ENCODE measurements around the gene NT5DC4. TPM values are rescaled to one million over a fixed set of nuclear protein-coding genes. Genes with fewer than 3 reads are reported as not detected.
"Not testable (repeated sequence)": the region's sequence is repeated elsewhere in the genome, so short reads cannot be mapped to it uniquely, and the experiment has no call there.

The NT5DC4 gene
- total RNA-seq, 2 donors from 2014 or later = not detected

- ATAC-seq; intact Hi-C loops (cut with DNase I); DNase-seq: not testable (repeated sequence)
Observed at GRCh38 chr2:112716826-112717352, 3.9 kb upstream of the NT5DC4 start.

DNA sequence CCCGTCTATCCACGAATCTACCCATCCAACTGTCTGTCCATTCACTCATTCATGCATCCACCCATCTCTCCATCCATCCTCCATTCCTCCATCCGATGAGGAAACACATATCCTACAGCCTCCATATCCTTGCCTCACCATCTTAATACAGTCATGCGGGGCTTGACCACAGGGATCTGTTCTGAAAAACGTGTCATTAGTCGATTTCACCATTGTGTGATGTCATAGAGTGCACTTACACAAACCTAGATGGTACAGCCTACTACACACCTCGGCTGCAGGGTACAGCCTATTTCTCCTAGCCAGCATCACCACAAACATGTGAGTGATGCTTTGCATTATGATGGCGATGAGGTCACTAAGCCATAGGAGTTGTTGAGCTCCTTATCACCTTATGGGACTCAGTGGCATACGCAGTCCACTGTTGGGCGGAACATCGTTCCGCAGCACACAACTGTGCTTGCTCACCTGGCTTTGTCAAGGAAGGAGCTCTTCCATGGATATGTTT, 1.9 kb upstream of the NT5DC4 start:
- intact Hi-C loops (cut with DNase I) = no loop called here
- DNase-seq = no peak
- no peak for ATAC-seq

GRCh38 chr2:112721819-112722522, 1.2 kb downstream of the NT5DC4 start:
- DNase-seq (no peak), ATAC-seq (no peak)
- intact Hi-C loops (cut with DNase I) = no loop called here

DNA sequence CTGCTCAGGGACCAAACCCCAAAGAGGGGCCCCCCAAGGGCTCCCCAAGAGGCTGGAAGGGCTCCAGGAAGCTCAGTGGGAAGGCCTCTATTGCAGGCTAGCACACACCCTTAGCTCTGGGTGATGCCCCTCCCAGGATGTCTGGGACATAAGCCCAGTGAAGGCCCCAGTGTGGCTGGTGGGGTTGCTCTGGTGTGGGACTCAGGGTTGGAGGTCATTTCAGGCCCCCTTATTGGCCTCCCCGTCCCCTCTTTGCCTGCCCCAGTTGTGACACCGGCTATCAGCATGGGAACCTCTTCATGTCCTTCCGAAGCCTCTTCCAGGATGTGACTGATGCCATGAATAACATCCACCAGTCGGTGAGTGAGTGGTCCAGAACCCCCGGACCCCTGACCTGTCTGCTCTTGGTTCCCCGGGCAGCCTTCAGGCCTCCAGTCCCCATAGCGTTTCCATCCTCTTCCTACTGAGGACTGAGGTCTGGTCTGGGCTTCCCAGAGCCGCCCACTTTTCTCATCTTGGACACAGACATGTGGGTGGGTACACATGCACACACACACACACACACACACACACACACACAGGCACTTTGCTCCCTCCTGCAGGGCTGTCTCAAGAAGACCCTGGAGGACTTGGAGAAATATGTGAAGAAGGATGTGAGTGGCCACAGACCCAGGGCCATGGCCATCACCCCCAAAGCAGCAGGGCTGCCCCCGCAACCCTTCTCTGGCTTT, 2.2 kb downstream of the NT5DC4 start:
- intact Hi-C loops (cut with DNase I) = no loop called here
- no peak for DNase-seq
- ATAC-seq = no peak

- intact Hi-C loops (cut with DNase I) = no loop called here
- DNase-seq (no peak), ATAC-seq (no peak)
Observed at GRCh38 chr2:112723547-112723940, 2.7 kb downstream of the NT5DC4 start.

GRCh38 chr2:112723995-112724394, 3.2 kb downstream of the NT5DC4 start:
- ATAC-seq = no peak
- no peak for DNase-seq
- intact Hi-C loops (cut with DNase I) = no loop called here

DNA sequence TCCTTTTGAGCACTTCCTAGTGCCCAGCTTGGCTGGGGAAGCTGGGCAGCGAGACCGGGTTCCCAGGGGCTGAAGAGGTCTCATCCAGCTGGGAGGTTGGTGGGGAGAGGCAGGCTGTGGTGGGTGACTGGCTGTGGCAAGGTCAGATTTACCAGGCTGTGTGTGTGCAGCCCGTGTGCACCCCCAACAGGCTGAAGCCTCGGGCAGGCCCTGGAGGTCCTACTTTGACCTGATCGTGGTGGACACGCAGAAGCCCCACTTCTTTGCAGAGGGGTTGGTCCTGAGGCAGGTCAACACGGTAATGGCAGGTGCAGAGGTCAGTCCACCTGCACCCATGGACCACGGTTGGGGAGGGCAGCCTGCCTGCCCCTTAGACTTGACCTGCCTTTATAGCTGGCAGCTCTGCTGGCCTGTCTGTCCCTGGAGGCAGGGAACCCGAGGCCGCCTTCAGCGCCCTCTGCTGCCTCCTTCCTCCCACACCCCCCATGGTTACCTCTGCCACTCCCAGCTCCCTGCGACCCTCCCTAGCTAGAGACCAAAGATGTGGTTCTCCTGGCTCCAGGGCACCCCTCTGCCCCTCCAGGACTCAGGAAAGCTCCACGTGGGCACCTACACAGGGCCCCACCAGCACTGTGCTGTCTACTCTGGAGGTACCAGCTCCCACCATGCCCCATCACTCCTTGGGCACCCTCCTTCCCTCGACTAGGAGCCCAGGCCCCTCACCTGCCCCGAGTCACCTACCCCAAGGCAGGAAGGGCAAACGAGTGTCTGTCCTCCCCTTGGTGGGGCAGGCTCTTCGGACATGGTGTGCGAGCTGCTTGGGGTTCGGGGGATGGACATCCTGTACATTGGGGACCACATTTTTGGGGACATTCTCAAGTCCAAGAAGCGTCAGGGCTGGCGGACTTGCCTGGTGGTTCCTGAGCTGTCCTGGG, 4.0 kb downstream of the NT5DC4 start:
- DNase-seq (no peak), ATAC-seq (no peak)
- intact Hi-C loops (cut with DNase I) = loop anchor here (5.0 kb wide), 2 partner anchors 83 to 123 kb away; no protein-coding TSS in a partner anchor

DNA sequence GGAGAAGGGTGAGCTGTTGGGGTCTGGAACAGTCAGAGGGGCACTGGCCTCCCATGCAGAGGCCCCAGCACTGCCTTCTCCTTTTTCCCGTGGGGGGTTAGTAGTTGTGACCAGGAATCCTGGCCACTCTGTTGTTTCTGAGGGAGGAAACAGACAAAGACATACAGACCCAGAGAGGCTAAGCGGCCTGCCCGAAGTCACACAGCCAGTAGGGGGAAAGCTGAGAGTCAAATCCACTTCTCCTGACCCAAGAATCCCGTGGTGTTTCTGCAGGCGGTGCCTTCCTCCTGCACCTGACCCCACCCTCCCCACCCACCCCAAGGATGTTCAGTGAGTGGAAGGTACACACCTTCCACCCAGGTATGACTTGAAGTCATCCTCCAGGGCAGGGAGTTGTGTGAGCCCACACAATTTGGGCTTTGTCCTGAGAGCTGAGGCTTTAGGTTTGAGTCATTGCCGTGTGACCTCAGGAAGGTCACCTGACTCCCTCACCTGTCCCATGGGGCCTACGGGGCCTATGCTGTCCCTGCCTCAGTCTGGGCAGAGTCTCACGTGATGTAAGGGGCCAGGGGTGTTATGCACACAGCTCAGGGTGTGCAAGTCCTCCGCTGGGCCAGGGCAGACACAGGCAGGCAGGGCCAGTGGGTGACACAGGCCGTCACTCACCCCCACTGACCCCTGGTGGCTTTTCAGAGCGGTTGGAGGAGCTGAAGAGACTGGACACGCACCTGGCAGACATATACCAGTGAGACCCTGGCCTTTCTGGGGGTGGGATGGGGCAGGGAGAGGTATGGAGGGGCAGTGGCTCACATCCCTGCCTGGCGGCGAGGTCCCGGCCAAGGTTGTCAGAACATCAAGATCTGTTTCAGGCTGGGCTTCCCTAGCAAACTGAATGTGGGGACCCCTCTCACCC, 5.0 kb downstream of the NT5DC4 start:
- DNase-seq (no peak), ATAC-seq (no peak)
- intact Hi-C loops (cut with DNase I) = loop anchor here (1.0 to 5.0 kb wide), 4 partner anchors 84 to 124 kb away; no protein-coding TSS in a partner anchor

- intact Hi-C loops (cut with DNase I) = loop anchor here (1.0 to 5.0 kb wide), 4 partner anchors 84 to 124 kb away; no protein-coding TSS in a partner anchor
- DNase-seq (peak; percentile 91), ATAC-seq (peak; percentile 93)
Observed at GRCh38 chr2:112726487-112727190, 5.8 kb downstream of the NT5DC4 start.

- DNase-seq = no peak
- intact Hi-C loops (cut with DNase I) = loop anchor here (2.0 to 5.0 kb wide), 3 partner anchors 85 to 125 kb away; no protein-coding TSS in a partner anchor
- no peak for ATAC-seq
Observed at GRCh38 chr2:112727276-112728028, 6.6 kb downstream of the NT5DC4 start.

DNA sequence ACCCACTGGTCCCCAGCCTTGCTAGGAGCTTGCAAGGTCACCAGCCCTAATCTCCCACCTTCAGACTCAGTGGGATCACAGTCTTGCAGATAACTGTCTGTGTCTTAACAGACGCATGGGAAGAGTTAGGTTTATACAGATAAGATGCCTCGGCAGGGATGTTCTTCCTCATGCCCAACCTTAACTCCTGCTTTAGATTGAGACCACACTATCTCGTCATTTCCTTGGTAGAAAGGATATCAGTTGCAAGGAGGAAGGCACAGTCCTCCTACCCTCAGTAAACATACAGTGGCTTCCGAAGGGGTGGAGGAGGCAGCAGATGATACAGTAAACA, 7.2 kb downstream of the NT5DC4 start:
- intact Hi-C loops (cut with DNase I) = loop anchor here (5.0 kb wide), 2 partner anchors 86 to 126 kb away; no protein-coding TSS in a partner anchor
- no peak for ATAC-seq

DNA sequence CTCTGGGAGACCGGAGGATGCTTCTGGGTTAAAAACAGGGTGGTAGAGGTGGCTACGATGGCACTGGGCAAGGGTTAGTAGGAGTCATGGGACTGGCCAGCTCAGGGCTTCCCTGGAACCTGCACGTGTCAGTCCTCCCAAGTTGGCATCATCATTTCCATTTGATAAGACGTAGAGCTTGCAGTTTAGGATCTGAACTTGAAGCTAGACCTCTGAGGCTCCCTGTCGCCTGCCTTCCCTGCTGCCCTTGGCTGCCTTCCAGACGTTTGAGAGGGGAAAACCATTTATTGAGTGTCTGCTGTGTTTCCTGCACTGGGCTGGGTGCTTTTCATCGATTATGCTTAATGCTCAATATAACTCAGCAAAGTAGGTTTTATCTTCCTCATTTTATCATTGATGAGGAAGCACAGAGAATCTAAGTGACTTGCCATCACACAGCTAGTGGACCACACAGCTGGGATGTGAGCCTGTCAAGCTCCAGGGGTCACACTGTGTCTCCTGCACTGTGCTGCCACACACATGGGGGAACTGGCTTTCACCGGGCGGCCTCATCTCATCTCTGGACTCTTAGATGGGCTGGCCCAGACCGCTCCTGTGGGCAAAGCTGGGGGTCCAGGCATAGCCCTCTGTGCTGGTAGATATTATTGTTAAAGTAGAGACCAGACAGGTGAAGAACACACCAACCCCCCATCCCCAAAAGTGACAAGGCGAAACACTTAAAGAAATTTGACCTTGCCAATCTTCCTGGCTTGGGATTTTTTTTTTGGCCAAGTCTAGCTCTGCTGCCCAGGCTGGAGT, 7.8 kb downstream of the NT5DC4 start:
- intact Hi-C loops (cut with DNase I) = loop anchor here (5.0 kb wide), 2 partner anchors 86 to 126 kb away; no protein-coding TSS in a partner anchor
- no peak for DNase-seq
- no peak for ATAC-seq

More for the DNA sequence above, 7.2 kb downstream of the NT5DC4 start:
- DNase-seq = no peak

DNA sequence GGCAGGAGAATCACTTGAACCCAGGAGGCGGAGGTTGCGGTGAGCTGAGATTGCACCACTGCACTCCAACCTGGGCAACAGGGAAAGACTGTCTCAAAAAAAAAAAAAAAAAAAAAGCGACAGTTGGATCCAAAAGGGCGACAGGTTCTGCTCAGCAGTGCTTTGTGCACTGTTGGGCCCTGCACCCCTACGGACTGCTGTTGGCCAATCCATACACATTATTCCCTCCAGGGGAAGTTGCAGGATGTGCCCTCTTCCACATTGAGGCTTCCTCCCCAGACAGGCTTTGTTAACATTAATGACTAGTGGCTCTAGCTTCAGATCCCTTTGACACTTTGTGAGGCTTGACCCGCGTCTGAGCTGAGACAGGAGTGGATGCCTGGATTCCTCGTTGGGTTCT, 9.4 kb downstream of the NT5DC4 start:
- DNase-seq = no peak
- intact Hi-C loops (cut with DNase I) = no loop called here
- no peak for ATAC-seq

DNA sequence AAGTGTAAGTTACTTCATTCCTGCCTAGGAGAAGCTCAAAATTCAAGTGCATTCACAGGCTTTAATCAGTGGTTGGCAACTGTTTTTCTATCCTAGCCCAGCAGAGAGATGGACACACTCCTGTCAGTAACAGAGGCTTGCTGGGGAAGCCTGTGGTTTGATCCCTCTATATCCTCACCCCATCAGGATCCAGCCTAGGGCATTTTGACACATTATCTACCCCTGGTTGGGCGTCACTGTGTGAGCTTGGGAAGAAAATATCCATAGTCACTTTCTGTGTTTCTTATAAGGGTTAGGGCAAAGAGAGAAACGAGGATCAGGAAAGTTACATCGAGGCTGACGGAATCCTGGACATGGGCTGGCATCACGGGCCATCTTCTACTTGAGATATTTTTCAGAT, 10.0 kb downstream of the NT5DC4 start:
- DNase-seq (no peak), ATAC-seq (no peak)
- intact Hi-C loops (cut with DNase I) = no loop called here

DNA sequence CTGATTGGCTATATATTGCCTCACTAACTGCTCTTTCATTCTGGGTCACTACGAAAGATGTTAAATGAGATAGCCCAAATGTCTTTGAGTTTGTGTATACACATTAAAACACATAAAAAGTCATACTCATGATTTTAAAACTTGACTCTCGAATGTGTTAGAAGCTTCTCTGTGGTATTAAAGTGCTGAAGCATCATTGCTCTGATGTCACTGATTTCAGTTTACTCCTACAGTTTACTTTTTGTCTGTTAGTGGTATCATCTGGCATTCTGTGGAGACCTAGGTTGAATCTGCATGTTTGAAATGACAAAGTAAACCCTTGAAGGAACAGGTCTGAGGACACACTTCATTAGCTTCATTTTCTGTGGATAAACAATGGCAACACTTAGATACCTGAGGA, 10.7 kb downstream of the NT5DC4 start:
- DNase-seq = no peak
- ATAC-seq = no peak
- intact Hi-C loops (cut with DNase I) = no loop called here

- intact Hi-C loops (cut with DNase I) = no loop called here
- DNase-seq = no peak
- no peak for ATAC-seq
Observed at GRCh38 chr2:112733456-112733855, 12.6 kb downstream of the NT5DC4 start.

Data from left cardiac atrium (tissue), 4 donors.